Airway epithelial cell (primary cell): ENCODE results near the gene TRIM63. TPM values are rescaled to one million over a fixed set of nuclear protein-coding genes. Genes with fewer than 3 reads are reported as not detected.

Source experiments
- total RNA-seq: library from RNA; depleted of rRNA; stranded (reverse); fragments of >200 nt; gene quantifications from 2 replicates; pipeline ENCODE4 v1.2.3, GENCODE V29; 2015

TRIM63 gene
- total RNA-seq: not detected in 2 replicates

GRCh38 chr1:26067432-26067911 lies at the start of gene TRIM63:
Gene TRIM63, minus strand, starts transcription at chr1:26067630. Its CDS starts 136 bp downstream, at chr1:26067494.

GRCh38 chr1:26111530-26112406 lies 44.3 kb upstream of the TRIM63 start, which contains the start of gene PDIK1L:
Gene PDIK1L, plus strand, starts transcription at chr1:26111824. Its CDS starts 2,485 bp downstream, at chr1:26114309.

GRCh38 chr1:26045722-26046245 lies 21.6 kb downstream of the TRIM63 start, which contains the start of gene SLC30A2:
Gene SLC30A2, minus strand, starts transcription at chr1:26046118. Its CDS starts 222 bp downstream, at chr1:26045896.

GRCh38 chr1:26021647-26022403 lies 45.6 kb downstream of the TRIM63 start, which contains the start of gene EXTL1:
Gene EXTL1, plus strand, starts transcription at chr1:26021775. Its CDS starts 872 bp downstream, at chr1:26022647.

Other genes starting within 250 kb of the TRIM63 start
- 29.8 and 31.7 TPM in 2 replicates for gene MTFR1L, start 247.7 kb downstream of the TRIM63 start, total RNA-seq
- 6.5 and 9.7 TPM in 2 replicates for gene AUNIP, start 208.2 kb downstream of the TRIM63 start, total RNA-seq
- gene PAQR7, start 191.9 kb downstream of the TRIM63 start, total RNA-seq: 29.9 and 37.0 TPM in 2 replicates
- 150 and 162 TPM in 2 replicates for gene STMN1, start 161.2 kb downstream of the TRIM63 start, total RNA-seq
- 12.0 and 12.6 TPM in 2 replicates for gene PAFAH2, start 69.6 kb downstream of the TRIM63 start, total RNA-seq
- not detected in 2 replicates for gene EXTL1, start 45.9 kb downstream of the TRIM63 start, total RNA-seq
- gene SLC30A2, start 21.5 kb downstream of the TRIM63 start, total RNA-seq: not detected in 2 replicates
- 4.2 and 4.4 TPM in 2 replicates for gene PDIK1L, start 44.2 kb upstream of the TRIM63 start, total RNA-seq
- not detected in 2 replicates for gene FAM110D, start 91.4 kb upstream of the TRIM63 start, total RNA-seq
- gene C1orf232, start 101.3 kb upstream of the TRIM63 start, total RNA-seq: not detected in 2 replicates
- 41.9 and 54.0 TPM in 2 replicates for gene ZNF593, start 102.3 kb upstream of the TRIM63 start, total RNA-seq
- gene ZNF593OS, start 104.2 kb upstream of the TRIM63 start, total RNA-seq: not detected in 2 replicates
- gene CNKSR1, start 109.9 kb upstream of the TRIM63 start, total RNA-seq: 16.8 and 31.6 TPM in 2 replicates
- gene CATSPER4, start 123.0 kb upstream of the TRIM63 start, total RNA-seq: not detected in 2 replicates
- gene CEP85, start 166.6 kb upstream of the TRIM63 start, total RNA-seq: 8.2 and 13.9 TPM in 2 replicates
- 292 and 328 TPM in 2 replicates for gene SH3BGRL3, start 212.5 kb upstream of the TRIM63 start, total RNA-seq
- gene UBXN11, start 239.0 kb upstream of the TRIM63 start, total RNA-seq: 0.93 and 4.8 TPM in 2 replicates